SK-N-SH treated with all-trans-retinoic acid at 6 μM for 48 hours (cell line): ENCODE data around the gene GRIK3.

Experiments used
- ATAC-seq: fragments of 200-7000 bp; cut with Tn5 transposase; 3 replicates; pipeline ENCODE4 v1.9.1; 2020; ENCODE audit warnings: mild to moderate bottlenecking, moderate library complexity
- ARNTL ChIP-seq: fragments of 450-650 bp; formaldehyde crosslinking; IDR thresholded peaks from 2 replicates; pipeline ENCODE4 v1.5.0; 2020; ENCODE audit warnings: low read depth, mild to moderate bottlenecking, moderate library complexity, borderline replicate concordance
- BACH2 ChIP-seq: fragments of 250-450 bp; sonication (Bioruptor Pico); IDR thresholded peaks from 2 replicates; pipeline ENCODE4 v1.9.0; 2021; ENCODE audit warnings: mild to moderate bottlenecking, borderline replicate concordance
- CSRNP3 ChIP-seq: fragments of 250-450 bp; sonication (Bioruptor Pico); IDR thresholded peaks from 2 replicates; pipeline ENCODE4 v1.5.1; 2021; ENCODE audit warnings: mild to moderate bottlenecking, moderate library complexity
- ESRRG ChIP-seq: fragments of 250-450 bp; sonication (Bioruptor Pico); IDR thresholded peaks from 2 replicates; pipeline ENCODE4 v1.6.1; 2021; ENCODE audit warnings: mild to moderate bottlenecking
- GLIS3 ChIP-seq: fragments of 250-450 bp; sonication (Bioruptor Pico); IDR thresholded peaks from 2 replicates; pipeline ENCODE4 v1.5.0; 2020; ENCODE audit warnings: mild to moderate bottlenecking, moderate library complexity
- OSR1 ChIP-seq: fragments of 250-450 bp; sonication (Bioruptor Pico); IDR thresholded peaks from 2 replicates; pipeline ENCODE4 v1.8.0; 2022; ENCODE audit warnings: moderate library complexity, mild to moderate bottlenecking, inconsistent platforms
- PATZ1 ChIP-seq: fragments of 250-450 bp; sonication (Bioruptor Pico); IDR thresholded peaks from 2 replicates; pipeline ENCODE4 v1.8.0; 2020; ENCODE audit warnings: mild to moderate bottlenecking, moderate library complexity, borderline replicate concordance
- PPARA ChIP-seq: fragments of 250-450 bp; sonication (Bioruptor Pico); IDR thresholded peaks from 2 replicates; pipeline ENCODE4 v1.5.0; 2020; ENCODE audit warnings: mild to moderate bottlenecking, borderline replicate concordance
- RARB ChIP-seq: fragments of 250-450 bp; sonication (Bioruptor Pico); IDR thresholded peaks from 2 replicates; pipeline ENCODE4 v1.8.0; 2021; ENCODE audit warnings: mild to moderate bottlenecking, moderate library complexity
- SNAI2 ChIP-seq: fragments of 250-450 bp; sonication (Bioruptor Pico); IDR thresholded peaks from 2 replicates; pipeline ENCODE4 v1.5.0; 2020; ENCODE audit warnings: mild to moderate bottlenecking, moderate library complexity
- TCF4 ChIP-seq: fragments of 250-450 bp; sonication (Bioruptor Pico); IDR thresholded peaks from 2 replicates; pipeline ENCODE4 v1.8.0; 2021; ENCODE audit warnings: mild to moderate bottlenecking, moderate library complexity, borderline replicate concordance
- TOX ChIP-seq: fragments of 250-450 bp; sonication (Bioruptor Pico); IDR thresholded peaks from 2 replicates; pipeline ENCODE4 v1.8.0; 2021; ENCODE audit warnings: mild to moderate bottlenecking, moderate library complexity, borderline replicate concordance
- TSHZ2 ChIP-seq: fragments of 250-450 bp; sonication (Bioruptor Pico); IDR thresholded peaks from 2 replicates; pipeline ENCODE4 v1.5.0; 2020; ENCODE audit warnings: mild to moderate bottlenecking, moderate library complexity
- ZC3H10 ChIP-seq: fragments of 250-450 bp; sonication (Bioruptor Pico); IDR thresholded peaks from 2 replicates; pipeline ENCODE4 v1.5.1; 2021; ENCODE audit warnings: mild to moderate bottlenecking, moderate library complexity
- ZFP3 ChIP-seq: fragments of 250-450 bp; sonication (Bioruptor Pico); IDR thresholded peaks from 2 replicates; pipeline ENCODE4 v1.5.0; 2020; ENCODE audit warnings: mild to moderate bottlenecking, moderate library complexity
- ZFP30 ChIP-seq: fragments of 450-650 bp; formaldehyde crosslinking; IDR thresholded peaks from 2 replicates; pipeline ENCODE4 v1.5.0; 2022; ENCODE audit warnings: mild to moderate bottlenecking, moderate library complexity
- ZNF565 ChIP-seq: fragments of 450-650 bp; formaldehyde crosslinking; conservative IDR thresholded peaks from 2 replicates; pipeline ENCODE4 v1.5.0; 2020; ENCODE audit warnings: low read depth, mild to moderate bottlenecking, moderate library complexity
- ZNF70 ChIP-seq: fragments of 450-650 bp; formaldehyde crosslinking; IDR thresholded peaks from 2 replicates; pipeline ENCODE4 v1.5.0; 2020; ENCODE audit warnings: mild to moderate bottlenecking, moderate library complexity
- ZNF8 ChIP-seq: fragments of 450-650 bp; formaldehyde crosslinking; IDR thresholded peaks from 2 replicates; pipeline ENCODE4 v1.5.0; 2020; ENCODE audit warnings: mild to moderate bottlenecking, moderate library complexity
- TF ChIP-seq, protein P1 (sequence below): fragments of 250-450 bp; sonication (Bioruptor Pico); IDR thresholded peaks from 2 replicates; pipeline ENCODE4 v1.5.1; 2020; ENCODE audit warnings: low read depth, mild to moderate bottlenecking, moderate library complexity
- TF ChIP-seq, protein P2 (sequence below): fragments of 250-450 bp; sonication (Bioruptor Pico); IDR thresholded peaks from 2 replicates; pipeline ENCODE4 v1.8.0; 2021; ENCODE audit warnings: low read depth, mild to moderate bottlenecking, moderate library complexity, borderline replicate concordance

The GRIK3 gene

GRCh38 chr1:36963006-36963405 is 71.3 kb downstream of the GRIK3 start:
- no peak for TF ChIP-seq GLIS3 (CRISPR knock-in tag)
- TF ChIP-seq TOX (CRISPR knock-in tag), result no peak
- no peak for ATAC-seq

DNA sequence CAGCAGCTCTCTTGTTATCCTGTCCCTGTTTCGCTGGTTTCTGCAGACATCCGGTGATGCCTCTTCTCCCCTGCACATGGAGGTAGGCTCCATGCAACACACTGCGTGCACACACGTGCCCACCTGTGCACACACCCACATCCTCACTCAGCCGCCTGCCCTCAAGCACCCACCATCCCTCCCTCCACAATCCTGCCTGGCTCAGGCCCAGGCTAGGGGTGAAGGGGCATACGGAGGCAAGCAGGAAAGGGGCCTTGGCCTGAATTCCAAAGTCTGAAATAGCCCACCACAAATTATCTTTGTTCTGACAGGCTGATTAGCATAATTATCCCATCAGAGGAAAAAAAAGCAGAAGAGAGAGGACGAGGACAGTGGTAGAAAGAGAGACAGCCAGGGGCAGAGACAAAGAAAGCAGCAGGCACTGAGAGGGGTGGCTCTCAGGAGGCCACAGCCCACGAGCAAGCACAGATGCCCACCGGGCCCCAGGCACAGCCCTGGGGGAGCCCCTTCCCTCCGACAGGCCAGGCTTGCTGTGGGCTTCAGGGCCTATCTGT is 73.2 kb downstream of the GRIK3 start:
- TF ChIP-seq PATZ1, result no peak
- no peak for TF ChIP-seq OSR1
- TF ChIP-seq, protein P1, sequence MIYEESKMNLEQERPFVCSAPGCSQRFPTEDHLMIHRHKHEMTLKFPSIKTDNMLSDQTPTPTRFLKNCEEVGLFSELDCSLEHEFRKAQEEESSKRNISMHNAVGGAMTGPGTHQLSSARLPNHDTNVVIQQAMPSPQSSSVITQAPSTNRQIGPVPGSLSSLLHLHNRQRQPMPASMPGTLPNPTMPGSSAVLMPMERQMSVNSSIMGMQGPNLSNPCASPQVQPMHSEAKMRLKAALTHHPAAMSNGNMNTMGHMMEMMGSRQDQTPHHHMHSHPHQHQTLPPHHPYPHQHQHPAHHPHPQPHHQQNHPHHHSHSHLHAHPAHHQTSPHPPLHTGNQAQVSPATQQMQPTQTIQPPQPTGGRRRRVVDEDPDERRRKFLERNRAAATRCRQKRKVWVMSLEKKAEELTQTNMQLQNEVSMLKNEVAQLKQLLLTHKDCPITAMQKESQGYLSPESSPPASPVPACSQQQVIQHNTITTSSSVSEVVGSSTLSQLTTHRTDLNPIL (CRISPR knock-in tag), result no peak
- no peak for TF ChIP-seq TOX (CRISPR knock-in tag)
- TF ChIP-seq ZC3H10 (CRISPR knock-in tag), result no peak
- TF ChIP-seq ZNF8, result no peak
- no peak for TF ChIP-seq ESRRG
- TF ChIP-seq CSRNP3, result no peak
- TF ChIP-seq RARB (CRISPR knock-in tag), result no peak
- TF ChIP-seq, protein P2, sequence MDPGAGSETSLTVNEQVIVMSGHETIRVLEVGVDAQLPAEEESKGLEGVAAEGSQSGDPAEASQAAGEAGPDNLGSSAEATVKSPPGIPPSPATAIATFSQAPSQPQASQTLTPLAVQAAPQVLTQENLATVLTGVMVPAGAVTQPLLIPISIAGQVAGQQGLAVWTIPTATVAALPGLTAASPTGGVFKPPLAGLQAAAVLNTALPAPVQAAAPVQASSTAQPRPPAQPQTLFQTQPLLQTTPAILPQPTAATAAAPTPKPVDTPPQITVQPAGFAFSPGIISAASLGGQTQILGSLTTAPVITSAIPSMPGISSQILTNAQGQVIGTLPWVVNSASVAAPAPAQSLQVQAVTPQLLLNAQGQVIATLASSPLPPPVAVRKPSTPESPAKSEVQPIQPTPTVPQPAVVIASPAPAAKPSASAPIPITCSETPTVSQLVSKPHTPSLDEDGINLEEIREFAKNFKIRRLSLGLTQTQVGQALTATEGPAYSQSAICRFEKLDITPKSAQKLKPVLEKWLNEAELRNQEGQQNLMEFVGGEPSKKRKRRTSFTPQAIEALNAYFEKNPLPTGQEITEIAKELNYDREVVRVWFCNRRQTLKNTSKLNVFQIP (CRISPR knock-in tag), result no peak
- TF ChIP-seq SNAI2 (CRISPR knock-in tag), result no peak
- no peak for TF ChIP-seq PPARA (CRISPR knock-in tag)
- no peak for TF ChIP-seq GLIS3 (CRISPR knock-in tag)
- no peak for TF ChIP-seq BACH2 (CRISPR knock-in tag)
- no peak for TF ChIP-seq TSHZ2
- no peak for ATAC-seq

DNA sequence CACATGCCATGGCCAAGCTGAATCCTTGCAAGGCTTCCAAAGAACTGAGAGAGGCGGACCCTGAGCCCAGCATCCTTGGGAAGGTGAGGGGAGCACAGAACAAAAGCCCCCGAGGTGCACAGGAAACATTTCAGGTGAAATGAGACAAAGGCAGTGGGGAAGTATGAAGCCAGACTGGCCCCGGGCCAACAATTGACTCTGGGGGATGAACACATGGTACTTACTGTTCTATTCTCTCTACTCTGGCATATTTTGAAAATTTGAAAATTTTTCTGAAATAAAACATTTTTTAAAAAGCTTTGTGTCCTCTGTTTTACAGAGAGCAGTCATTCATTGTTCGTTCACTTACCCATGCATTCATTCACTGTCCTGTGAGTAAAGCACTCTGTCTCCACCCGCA is 77.7 kb downstream of the GRIK3 start:
- TF ChIP-seq TSHZ2 (no peak), ZNF565 (no peak), ARNTL (CRISPR knock-in tag) (no peak), ZFP3 (CRISPR knock-in tag) (no peak), RARB (CRISPR knock-in tag) (no peak), SNAI2 (CRISPR knock-in tag) (no peak), ZNF70 (CRISPR knock-in tag) (no peak), BACH2 (CRISPR knock-in tag) (no peak), GLIS3 (CRISPR knock-in tag) (no peak), TCF4 (no peak), ZNF8 (no peak), PPARA (CRISPR knock-in tag) (no peak), ZFP30 (no peak)
- TF ChIP-seq, protein P1 (CRISPR knock-in tag), result no peak
- no peak for ATAC-seq
